NCI-H748 (cell line): ENCODE measurements around the gene IGFBP5.

Experiments
- DNase-seq: peaks from one replicate; lab custom pipeline; 2025; ENCODE audit not compliant: unreplicated experiment; lab: John Stamatoyannopoulos, UW

IGFBP5 gene

GRCh38 chr2:216650626-216651257 lies 44.6 kb downstream of the IGFBP5 start:
- DNase-seq: no peak

- DNase-seq: no peak
Measured at GRCh38 chr2:216649574-216649973, 45.8 kb downstream of the IGFBP5 start.

GRCh38 chr2:216648105-216648504 lies 47.2 kb downstream of the IGFBP5 start:
- no peak for DNase-seq

GRCh38 chr2:216646116-216646515 lies 49.2 kb downstream of the IGFBP5 start:
- no peak for DNase-seq

- no peak for DNase-seq
Measured at GRCh38 chr2:216645636-216645950, 49.8 kb downstream of the IGFBP5 start.

- peak; percentile 37 for DNase-seq
Measured at GRCh38 chr2:216644842-216645635, 50.3 kb downstream of the IGFBP5 start.

- DNase-seq: no peak
Measured at GRCh38 chr2:216643986-216644659, 51.2 kb downstream of the IGFBP5 start.

GRCh38 chr2:216637472-216637871 lies 57.9 kb downstream of the IGFBP5 start:
- no peak for DNase-seq

GRCh38 chr2:216636551-216637450 lies 58.5 kb downstream of the IGFBP5 start:
- DNase-seq: peak; percentile 61

GRCh38 chr2:216635701-216636550 lies 59.4 kb downstream of the IGFBP5 start:
- no peak for DNase-seq

GRCh38 chr2:216635171-216635570 lies 60.2 kb downstream of the IGFBP5 start:
- DNase-seq: no peak

- peak; percentile 46 for DNase-seq
Measured at GRCh38 chr2:216634370-216635148, 60.8 kb downstream of the IGFBP5 start.

- DNase-seq: peak; percentile 69
Measured at GRCh38 chr2:216633616-216634369, 61.6 kb downstream of the IGFBP5 start.

- DNase-seq: peak; percentile 89
Measured at GRCh38 chr2:216632952-216633615, 62.3 kb downstream of the IGFBP5 start, which contains the start of gene IGFBP2. IGFBP2 (plus strand) TSS chr2:216633420; CDS start chr2:216633524, 104 bp downstream.

GRCh38 chr2:216632346-216632951 lies 62.9 kb downstream of the IGFBP5 start:
- peak; percentile 58 for DNase-seq

GRCh38 chr2:216629784-216630183 lies 65.6 kb downstream of the IGFBP5 start:
- DNase-seq: no peak

GRCh38 chr2:216626875-216627245 lies 68.5 kb downstream of the IGFBP5 start:
- no peak for DNase-seq
